Activated naive CD4-positive, alpha-beta T cell treated with anti-CD3 and anti-CD28 coated beads, Interleukin-2, amount 50 U/mL, for 24 hours (primary cell): ENCODE results near the gene CXCL9.
"Not testable (repeated sequence)": the region's sequence is repeated elsewhere in the genome, so short reads cannot be mapped to it uniquely, and the experiment has no call there.

Experiments used
- H3K27ac Mint-ChIP-seq: one replicate; pipeline ENCODE4 v1.8.0; 2021; ENCODE audit warnings: mild to moderate bottlenecking, mixed read lengths
- H3K27me3 Mint-ChIP-seq: one replicate; pipeline ENCODE4 v1.8.0; 2021; ENCODE audit warnings: mixed read lengths
- H3K36me3 Mint-ChIP-seq: one replicate; pipeline ENCODE4 v1.8.0; 2021; ENCODE audit warnings: mixed read lengths
- H3K4me1 Mint-ChIP-seq: one replicate; pipeline ENCODE4 v1.8.0; 2021; ENCODE audit warnings: mixed read lengths
- H3K4me3 Mint-ChIP-seq: one replicate; pipeline ENCODE4 v1.8.0; 2021; ENCODE audit warnings: mild to moderate bottlenecking, mixed read lengths
- H3K9me3 Mint-ChIP-seq: one replicate; pipeline ENCODE4 v1.8.0; 2021; ENCODE audit warnings: mixed read lengths

The CXCL9 gene

GRCh38 chr4:76007089-76007862 is at the start of gene CXCL9:
CXCL9 (minus strand) TSS chr4:76007509; CDS start chr4:76007449, 60 bp downstream.
- Mint-ChIP-seq H3K27me3 (peaks cover 6% of the 10 kb centered on the region), H3K27ac (no peak within 1 kb of the TSS), H3K36me3 (no peaks in the 10 kb centered on the region), H3K4me3 (no peak within 1 kb of the TSS), H3K9me3 (no peaks in the 10 kb centered on the region), H3K4me1 (no peaks in the 10 kb centered on the region)

DNA sequence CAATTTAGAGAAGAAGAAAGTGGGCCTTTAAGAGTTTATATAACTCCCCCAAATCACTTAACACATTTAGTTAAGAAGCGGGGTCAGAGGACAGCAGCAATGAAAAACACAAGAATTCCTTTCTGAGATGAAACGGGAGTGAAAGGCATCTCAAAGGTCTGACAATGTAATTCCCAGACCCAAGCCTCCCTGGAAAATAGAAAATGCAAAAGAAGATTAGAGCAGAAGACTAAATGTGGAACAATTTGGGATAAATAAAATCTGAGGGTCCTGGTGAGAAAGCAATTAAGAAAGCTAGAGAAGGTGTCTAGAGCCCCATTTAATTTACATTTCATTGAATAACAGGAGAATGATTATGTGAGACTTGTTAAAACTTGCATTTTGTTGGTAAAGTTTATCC is 48.1 kb upstream of the CXCL9 start:
- H3K4me3 Mint-ChIP-seq: no peak overlapping the region
- no peaks in the 10 kb centered on the region for H3K36me3 Mint-ChIP-seq
- no peak overlapping the region for H3K27ac Mint-ChIP-seq
- peaks cover 18% of the 10 kb centered on the region for H3K4me1 Mint-ChIP-seq
- no peaks in the 10 kb centered on the region for H3K9me3 Mint-ChIP-seq
- H3K27me3 Mint-ChIP-seq: peaks cover 6% of the 10 kb centered on the region

DNA sequence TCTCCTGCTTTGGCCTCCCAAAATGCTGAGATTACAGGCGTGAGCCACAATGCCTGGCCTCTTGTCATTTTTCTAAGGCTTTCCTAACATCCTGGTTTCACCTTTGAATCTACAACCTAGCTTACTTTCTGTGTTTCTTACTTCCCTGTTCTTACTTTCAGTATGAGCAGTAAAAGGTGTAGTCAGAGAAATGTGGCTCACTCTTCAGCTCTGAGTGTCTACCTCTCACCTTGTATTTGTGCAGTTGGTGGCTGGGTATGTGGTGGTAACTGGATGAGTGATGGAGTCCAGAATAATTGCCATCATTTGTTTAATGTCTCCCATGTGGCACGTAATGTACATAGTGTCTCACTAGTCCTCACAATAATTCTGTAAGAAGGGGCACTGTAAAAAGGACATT is 47.7 kb upstream of the CXCL9 start:
- H3K36me3 Mint-ChIP-seq: no peaks in the 10 kb centered on the region
- peaks cover 14% of the 10 kb centered on the region for H3K4me1 Mint-ChIP-seq
- H3K9me3 Mint-ChIP-seq: no peaks in the 10 kb centered on the region
- no peak overlapping the region for H3K4me3 Mint-ChIP-seq
- peaks cover 6% of the 10 kb centered on the region for H3K27me3 Mint-ChIP-seq
- H3K27ac Mint-ChIP-seq: no peak overlapping the region

DNA sequence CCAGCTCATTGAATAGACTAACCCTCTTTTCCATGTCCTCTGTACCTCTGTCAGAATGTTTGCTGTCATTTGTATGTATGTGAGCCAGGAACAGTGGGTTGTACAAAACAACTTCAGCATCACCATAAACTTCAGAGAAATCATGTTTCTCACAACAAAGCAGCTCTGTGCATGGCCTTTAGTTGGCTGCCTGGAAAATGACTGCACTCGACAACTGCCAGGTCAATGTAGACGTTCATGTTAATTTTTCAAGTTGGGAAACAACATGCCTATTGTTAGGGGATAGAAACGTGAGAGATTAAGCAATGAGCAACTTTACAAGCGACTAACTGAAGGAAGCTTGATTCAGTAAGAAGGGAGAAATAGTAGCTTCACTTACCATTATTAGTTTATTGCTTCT is 46.4 kb upstream of the CXCL9 start:
- H3K27ac Mint-ChIP-seq: no peak overlapping the region

DNA sequence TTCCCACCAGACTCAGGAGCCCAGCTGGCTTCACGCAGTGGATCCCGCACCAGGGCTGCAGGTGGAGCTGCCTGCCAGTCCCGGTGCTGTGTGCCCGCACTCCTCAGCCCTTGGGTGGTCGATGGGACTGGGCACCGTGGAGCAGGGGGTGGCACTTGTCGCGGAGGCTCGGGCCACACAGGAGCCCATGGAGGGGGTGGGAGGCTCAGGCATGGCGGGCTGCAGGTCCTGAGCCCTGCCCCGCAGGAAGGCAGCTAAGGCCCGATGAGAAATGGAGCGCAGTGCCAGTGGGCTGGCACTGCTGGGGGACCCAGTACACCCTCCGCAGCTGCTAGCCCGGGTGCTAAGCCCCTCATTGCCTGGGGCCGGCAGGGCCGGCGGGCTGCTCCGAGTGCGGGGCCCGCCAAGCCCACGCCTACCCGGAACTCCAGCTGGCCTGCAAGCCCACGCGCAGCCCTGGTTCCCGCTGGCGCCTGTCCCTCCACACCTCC is 43.3 kb upstream of the CXCL9 start:
- H3K9me3 Mint-ChIP-seq, H3K27ac Mint-ChIP-seq, H3K27me3 Mint-ChIP-seq, H3K4me3 Mint-ChIP-seq, H3K4me1 Mint-ChIP-seq, H3K36me3 Mint-ChIP-seq: not testable (repeated sequence)

More for the DNA sequence above, 46.4 kb upstream of the CXCL9 start:
- Mint-ChIP-seq H3K27me3 (peaks cover 6% of the 10 kb centered on the region), H3K9me3 (no peaks in the 10 kb centered on the region), H3K4me3 (no peak overlapping the region), H3K36me3 (no peaks in the 10 kb centered on the region), H3K4me1 (peaks cover 7% of the 10 kb centered on the region)

GRCh38 chr4:76049860-76050416 is 42.6 kb upstream of the CXCL9 start:
- H3K9me3 Mint-ChIP-seq, H3K27ac Mint-ChIP-seq: not testable (repeated sequence)

DNA sequence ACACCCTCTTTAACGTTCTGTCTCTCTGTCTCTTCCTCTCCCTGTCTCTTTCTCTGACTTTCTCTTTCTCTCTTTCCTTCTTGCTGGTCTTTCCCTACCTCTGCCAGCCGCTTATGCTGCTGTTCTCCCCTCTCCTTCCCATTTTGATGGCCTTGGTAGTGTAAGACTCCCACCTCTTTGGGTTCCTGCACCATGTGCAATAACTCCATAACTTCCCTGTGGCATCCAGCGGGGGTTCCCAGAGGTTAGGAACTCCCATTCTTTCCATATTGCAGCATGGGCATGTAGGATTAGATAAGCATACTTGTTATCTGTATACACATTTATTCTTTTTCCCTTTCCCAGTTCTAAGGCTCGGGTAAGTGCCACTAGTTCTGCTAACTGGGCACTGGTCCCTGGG is 37.4 kb upstream of the CXCL9 start:
- H3K4me1 Mint-ChIP-seq: peaks cover 10% of the 10 kb centered on the region
- not testable (repeated sequence) for H3K27me3 Mint-ChIP-seq, H3K9me3 Mint-ChIP-seq, H3K4me3 Mint-ChIP-seq, H3K27ac Mint-ChIP-seq, H3K36me3 Mint-ChIP-seq

More at GRCh38 chr4:76049860-76050416, 42.6 kb upstream of the CXCL9 start:
- H3K4me1 Mint-ChIP-seq, H3K4me3 Mint-ChIP-seq, H3K36me3 Mint-ChIP-seq, H3K27me3 Mint-ChIP-seq: not testable (repeated sequence)

DNA sequence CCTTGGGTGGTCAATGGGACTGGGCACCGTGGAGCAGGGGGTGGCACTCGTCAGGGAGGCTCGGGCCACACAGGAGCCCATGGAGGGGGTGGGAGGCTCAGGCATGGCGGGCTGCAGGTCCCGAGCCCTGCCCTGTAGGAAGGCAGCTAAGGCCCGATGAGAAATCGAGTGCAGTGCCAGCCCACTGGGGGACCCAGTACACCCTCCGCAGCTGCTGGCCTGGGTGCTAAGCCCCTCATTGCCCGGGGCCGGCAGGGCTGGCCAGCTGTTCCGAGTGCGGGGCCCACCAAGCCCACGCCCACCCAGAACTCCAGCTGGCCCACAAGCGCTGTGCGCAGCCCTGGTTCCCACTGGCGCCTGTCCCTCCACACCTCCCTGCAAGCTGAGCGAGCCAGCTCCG is 36.0 kb upstream of the CXCL9 start:
- H3K27ac Mint-ChIP-seq, H3K27me3 Mint-ChIP-seq, H3K4me3 Mint-ChIP-seq, H3K36me3 Mint-ChIP-seq, H3K9me3 Mint-ChIP-seq: not testable (repeated sequence)
- peaks cover 10% of the 10 kb centered on the region for H3K4me1 Mint-ChIP-seq

GRCh38 chr4:76042241-76042998 is 35.1 kb upstream of the CXCL9 start:
- peaks cover 10% of the 10 kb centered on the region for H3K4me1 Mint-ChIP-seq
- not testable (repeated sequence) for H3K27me3 Mint-ChIP-seq, H3K36me3 Mint-ChIP-seq, H3K9me3 Mint-ChIP-seq, H3K4me3 Mint-ChIP-seq, H3K27ac Mint-ChIP-seq

- H3K27me3 Mint-ChIP-seq: no peaks in the 10 kb centered on the region
- H3K9me3 Mint-ChIP-seq: no peaks in the 10 kb centered on the region
- H3K36me3 Mint-ChIP-seq: no peaks in the 10 kb centered on the region
- no peak overlapping the region for H3K4me3 Mint-ChIP-seq
- no peak overlapping the region for H3K27ac Mint-ChIP-seq
- peaks cover 2% of the 10 kb centered on the region for H3K4me1 Mint-ChIP-seq
Measured at GRCh38 chr4:76036855-76037254, 29.5 kb upstream of the CXCL9 start.

- Mint-ChIP-seq H3K9me3 (no peaks in the 10 kb centered on the region), H3K4me1 (no peaks in the 10 kb centered on the region), H3K36me3 (no peaks in the 10 kb centered on the region), H3K27ac (peak within 1 kb of the TSS; percentile 0), H3K4me3 (no peak within 1 kb of the TSS), H3K27me3 (no peaks in the 10 kb centered on the region)
Measured at GRCh38 chr4:76035799-76036380, 28.6 kb upstream of the CXCL9 start, which contains the start of gene CXCL11. CXCL11 (minus strand) TSS chr4:76036070; CDS start chr4:76035987, 83 bp downstream.

DNA sequence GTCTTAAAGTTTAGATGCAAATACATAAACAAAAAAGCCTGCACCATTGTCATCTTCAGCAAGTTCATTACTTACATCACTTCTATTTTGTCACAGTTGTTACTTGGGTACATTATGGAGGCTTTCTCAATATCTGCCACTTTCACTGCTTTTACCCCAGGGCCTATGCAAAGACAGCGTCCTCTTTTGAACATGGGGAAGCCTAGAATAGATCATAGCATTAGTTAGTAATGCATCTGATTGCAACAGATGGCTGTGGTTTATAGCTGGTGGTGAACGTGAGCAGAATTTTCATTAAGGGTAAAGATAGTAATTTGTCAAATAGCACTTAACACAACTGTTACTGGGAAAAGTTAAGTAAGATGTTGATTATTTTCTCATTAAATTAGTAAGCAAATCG is 27.8 kb upstream of the CXCL9 start:
- H3K9me3 Mint-ChIP-seq: no peaks in the 10 kb centered on the region
- H3K4me3 Mint-ChIP-seq: no peak overlapping the region
- H3K36me3 Mint-ChIP-seq: no peaks in the 10 kb centered on the region
- H3K27ac Mint-ChIP-seq: no peak overlapping the region
- no peaks in the 10 kb centered on the region for H3K27me3 Mint-ChIP-seq
- H3K4me1 Mint-ChIP-seq: no peaks in the 10 kb centered on the region

- Mint-ChIP-seq H3K9me3 (no peaks in the 10 kb centered on the region), H3K4me3 (no peak overlapping the region), H3K36me3 (no peaks in the 10 kb centered on the region), H3K27ac (no peak overlapping the region), H3K27me3 (no peaks in the 10 kb centered on the region), H3K4me1 (peaks cover 28% of the 10 kb centered on the region)
Measured at GRCh38 chr4:76029300-76029699, 22.0 kb upstream of the CXCL9 start.

DNA sequence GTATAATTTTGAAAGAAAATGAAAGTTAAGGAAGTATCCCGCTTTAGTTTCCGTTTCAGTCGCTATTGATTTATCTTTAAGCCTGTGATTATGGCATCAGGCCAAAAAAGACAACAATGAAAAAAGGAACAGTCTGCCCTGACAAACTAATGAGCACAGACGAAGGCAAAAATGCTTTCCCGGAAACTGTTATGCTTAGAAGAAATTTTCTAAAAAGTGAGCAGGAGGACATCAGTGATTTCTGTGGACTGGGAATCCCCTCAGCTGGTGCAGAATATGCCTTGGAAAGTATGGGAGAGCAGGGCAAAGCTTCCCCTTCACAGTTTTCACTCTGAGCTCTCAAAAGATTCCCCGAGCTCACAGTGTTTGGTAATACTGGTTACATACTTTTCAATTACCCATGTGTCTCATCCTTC is 21.0 kb upstream of the CXCL9 start:
- Mint-ChIP-seq H3K27ac (peak overlapping the region; percentile 84), H3K27me3 (no peaks in the 10 kb centered on the region), H3K36me3 (no peaks in the 10 kb centered on the region), H3K4me1 (peaks cover 36% of the 10 kb centered on the region), H3K4me3 (peak overlapping the region; percentile 57), H3K9me3 (no peaks in the 10 kb centered on the region)

- Mint-ChIP-seq H3K4me3 (no peak overlapping the region), H3K36me3 (no peaks in the 10 kb centered on the region), H3K27ac (peak overlapping the region; percentile 60), H3K9me3 (no peaks in the 10 kb centered on the region), H3K27me3 (no peaks in the 10 kb centered on the region), H3K4me1 (peaks cover 34% of the 10 kb centered on the region)
Measured at GRCh38 chr4:76024065-76024464, 16.8 kb upstream of the CXCL9 start.

DNA sequence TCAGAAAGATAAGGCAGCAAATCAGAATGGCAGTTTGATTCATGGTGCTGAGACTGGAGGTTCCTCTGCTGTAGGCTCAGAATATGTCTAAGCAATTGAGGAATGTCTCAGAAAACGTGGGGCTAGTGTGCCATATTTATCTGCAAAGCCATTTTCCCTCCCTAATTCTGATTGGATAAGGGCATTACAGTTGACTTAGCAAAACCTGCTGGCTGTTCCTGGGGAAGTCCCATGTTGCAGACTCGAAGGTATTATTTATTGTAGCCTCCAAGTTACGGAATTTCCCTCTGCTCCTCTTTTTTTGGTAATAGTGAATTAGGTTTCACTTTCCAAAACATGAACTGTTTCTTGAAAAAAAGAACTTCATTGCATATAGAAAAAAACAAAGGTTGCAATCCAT is 16.1 kb upstream of the CXCL9 start, which contains the start of gene CXCL10:
Gene CXCL10, minus strand, starts transcription at position 109 of the 400 bp plus-strand sequence. Its CDS starts 66 bp downstream, at position 43.
- no peaks in the 10 kb centered on the region for H3K36me3 Mint-ChIP-seq
- H3K9me3 Mint-ChIP-seq: no peaks in the 10 kb centered on the region
- H3K4me3 Mint-ChIP-seq: no peak within 1 kb of the TSS
- peaks cover 27% of the 10 kb centered on the region for H3K4me1 Mint-ChIP-seq
- no peaks in the 10 kb centered on the region for H3K27me3 Mint-ChIP-seq
- peak within 1 kb of the TSS; percentile 60 for H3K27ac Mint-ChIP-seq
